Measurements from ENCODE around the gene RBM20.
"Not testable (repeated sequence)": the region's sequence is repeated elsewhere in the genome, so short reads cannot be mapped to it uniquely, and the experiment has no call there.

The RBM20 gene

DNA sequence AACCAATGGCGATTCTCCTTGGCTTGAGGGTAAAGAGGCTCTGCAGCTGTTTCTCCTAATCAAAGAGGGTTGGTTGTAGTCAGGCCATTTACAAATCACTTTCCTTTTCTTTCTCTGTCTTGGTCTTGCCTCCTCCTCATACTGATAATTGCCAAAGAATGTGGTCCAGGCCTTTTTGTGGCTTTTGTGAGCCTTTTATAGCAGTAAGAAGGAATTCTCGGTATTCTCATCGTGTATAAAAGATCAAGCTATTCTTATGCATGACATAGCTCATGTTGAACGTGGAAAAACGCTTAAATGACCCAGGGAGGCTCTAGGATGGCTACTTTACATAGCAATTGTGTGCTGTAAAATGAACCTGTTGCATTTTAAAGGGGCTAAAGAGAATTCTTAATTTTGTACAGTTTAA, 62.6 kb downstream of the RBM20 start:
- DNase-seq, result no peak

DNA sequence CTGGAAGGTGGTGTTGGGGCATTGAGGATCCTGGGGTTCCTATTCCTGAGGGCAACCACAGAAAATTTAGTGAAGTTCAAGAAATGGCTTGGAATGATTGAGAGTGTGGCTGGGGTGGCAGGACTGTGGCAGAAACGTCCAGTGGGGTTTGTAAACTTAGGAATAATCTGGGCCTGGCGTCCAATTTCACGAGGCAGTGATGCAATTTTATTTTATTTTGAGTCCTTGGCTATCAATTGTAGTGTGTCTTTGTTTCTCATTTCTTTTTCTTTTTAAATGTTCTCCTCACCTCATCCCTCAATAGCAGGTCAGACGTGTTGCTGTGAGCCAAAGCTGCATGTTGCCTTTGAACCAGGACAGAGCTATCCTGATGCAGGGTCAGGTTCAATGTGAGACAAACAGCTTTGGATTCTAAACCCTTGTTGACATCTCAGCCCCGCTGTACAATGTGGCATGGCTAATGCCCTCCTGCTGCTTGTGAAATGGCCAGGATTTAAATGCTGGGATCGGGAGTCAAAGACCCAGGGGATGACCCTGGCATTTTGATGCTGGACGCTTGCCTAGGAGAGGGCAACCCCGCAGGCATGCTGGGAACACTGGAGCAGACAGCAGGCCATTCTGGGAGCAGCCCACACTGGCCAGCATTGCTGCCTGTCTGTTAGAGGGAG, 64.8 kb downstream of the RBM20 start:
- no peak for DNase-seq

DNA sequence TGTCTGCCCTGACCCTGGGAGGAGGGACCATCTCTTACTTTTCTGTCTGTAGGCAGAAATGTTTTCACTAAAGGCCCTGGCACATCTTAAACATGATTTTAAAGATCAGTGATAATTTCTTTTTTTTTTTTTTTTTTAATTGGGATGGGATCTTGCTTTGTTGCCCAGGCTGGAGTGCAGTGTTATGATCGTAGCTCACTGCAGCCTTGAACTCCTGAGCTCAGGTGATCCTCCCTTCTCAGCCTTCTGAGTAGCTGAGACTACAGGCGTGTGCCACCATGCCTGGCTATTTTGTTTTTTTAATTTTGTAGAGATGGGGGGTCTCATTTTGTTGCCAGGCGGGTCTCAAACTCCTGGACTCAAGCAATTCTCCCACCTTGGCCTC, 65.3 kb downstream of the RBM20 start:
- DNase-seq, result no peak

DNA sequence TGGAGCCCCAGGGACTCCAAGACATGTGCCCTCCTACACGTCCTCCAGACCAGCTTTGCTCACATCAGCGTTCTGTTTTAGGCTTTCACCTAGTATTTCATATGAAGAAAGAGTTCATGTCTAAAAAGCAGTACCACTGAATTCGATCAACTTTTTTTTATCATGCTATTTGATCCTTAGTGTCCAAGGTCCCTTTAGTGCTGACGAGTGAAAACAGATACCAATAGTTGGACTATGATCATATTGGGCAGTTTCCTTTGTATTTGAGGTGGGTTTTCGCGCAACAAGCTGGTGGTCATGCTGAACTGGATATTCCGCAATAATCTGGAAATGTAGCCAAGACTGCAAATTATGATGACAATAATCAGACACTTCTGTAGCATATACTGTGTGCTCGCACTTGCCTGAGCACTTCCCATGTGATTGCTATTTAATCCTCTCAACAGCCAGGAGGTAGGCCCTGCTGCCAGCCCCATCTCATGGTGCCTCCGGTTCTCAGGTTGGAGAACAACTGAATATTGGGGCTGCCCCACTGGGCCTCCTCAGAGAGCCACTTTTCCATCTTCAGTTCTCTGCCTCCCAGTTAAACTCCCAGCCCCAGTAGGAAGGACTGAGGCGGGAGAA, 65.9 kb downstream of the RBM20 start:
- DNase-seq, result no peak

DNA sequence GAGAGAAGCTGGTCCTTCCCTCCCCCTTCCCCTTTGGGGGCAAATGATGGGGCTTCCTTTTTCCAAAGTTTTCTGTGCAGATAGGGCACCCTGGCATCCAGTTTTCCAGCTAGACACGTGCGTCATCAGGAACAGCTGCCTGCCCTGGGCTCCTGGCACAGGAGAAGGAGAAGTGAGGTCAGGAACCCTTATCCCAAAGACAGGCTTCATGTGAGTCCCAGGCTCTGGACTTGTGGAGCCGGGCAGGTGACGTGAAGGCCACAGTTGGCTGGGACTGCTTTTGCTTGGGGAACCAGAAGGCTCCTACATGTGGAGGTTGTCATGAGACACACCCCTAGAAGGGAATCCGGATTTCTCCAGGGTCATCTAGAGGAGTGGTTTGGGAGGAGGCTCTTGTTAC, 66.5 kb downstream of the RBM20 start:
- DNase-seq, result no peak

DNA sequence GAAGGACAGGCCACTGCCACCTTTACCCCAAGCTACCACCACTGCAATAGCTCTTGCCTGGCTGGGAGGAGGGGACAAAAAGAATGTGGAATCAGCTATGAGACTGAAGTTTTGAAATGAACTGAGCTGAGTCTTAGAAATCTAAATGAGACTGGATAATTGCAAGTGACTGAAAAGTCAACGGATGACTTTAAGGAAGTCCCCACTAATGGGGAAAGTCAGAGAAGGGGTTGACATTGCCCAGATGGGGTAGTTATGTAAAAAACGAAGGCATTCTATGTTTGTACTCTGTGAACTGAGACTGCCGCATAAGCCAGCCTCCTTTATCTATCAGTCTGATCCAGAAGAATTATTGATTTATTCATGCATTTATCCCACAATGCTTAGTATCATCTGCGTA, 67.2 kb downstream of the RBM20 start:
- DNase-seq, result no peak

DNA sequence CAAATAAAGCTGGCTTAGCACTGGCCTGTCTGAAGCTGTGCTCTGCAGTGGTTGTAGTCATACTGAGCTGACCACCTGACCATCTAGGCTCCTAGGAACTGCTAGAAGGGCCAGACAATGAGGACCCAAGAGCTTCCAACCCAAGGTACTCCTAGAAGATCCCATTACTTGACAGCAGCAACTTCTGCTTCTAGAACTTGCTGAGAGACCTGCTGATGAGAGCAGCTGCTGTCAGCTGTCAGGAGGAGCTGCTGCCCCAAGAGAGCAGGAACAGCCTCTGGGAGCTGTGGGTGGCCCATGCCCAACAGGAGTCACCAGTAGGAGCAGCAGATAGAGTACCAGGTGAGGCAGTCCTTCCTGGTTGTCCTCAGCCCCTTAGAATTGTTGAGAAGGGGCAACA, 70.2 kb downstream of the RBM20 start:
- DNase-seq, result no peak

DNA sequence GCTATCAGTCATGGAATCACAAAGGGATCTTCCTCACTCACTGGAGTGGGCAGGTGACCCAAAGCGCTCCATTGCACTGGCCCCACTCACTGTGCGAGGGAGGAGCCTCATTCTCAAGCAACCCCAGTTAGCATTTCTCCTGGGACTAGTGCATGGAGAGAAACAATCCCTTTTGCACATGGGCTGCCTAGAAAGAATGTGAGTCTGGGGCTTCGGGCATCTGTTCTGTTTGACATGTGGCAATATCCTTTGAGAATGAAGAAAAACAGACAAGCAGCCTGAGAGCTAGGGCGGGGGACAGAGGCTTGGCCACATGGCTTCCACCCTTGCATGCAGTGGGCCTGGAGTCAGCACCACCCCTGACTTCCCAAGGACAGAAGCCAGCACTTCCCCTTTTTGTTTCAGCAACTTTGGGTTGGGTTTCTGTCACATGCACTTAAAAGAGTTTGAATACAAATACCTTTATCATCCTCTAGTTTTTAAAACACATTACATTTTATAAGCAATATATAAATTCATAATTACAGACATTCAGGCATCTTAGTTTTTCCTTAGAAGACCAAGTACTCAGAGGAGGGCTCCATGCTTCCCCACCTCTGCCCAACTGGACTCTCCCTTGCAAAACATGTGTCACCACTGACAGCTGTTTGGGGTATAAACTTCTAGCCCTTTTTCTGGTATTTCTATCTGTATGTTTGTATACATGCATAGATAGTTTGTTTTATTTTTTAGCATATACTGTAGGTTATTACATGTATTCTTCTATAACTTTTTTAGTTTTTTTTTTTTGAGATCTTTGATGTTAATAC, 73.8 kb downstream of the RBM20 start:
- DNase-seq, result peak; percentile 74

DNA sequence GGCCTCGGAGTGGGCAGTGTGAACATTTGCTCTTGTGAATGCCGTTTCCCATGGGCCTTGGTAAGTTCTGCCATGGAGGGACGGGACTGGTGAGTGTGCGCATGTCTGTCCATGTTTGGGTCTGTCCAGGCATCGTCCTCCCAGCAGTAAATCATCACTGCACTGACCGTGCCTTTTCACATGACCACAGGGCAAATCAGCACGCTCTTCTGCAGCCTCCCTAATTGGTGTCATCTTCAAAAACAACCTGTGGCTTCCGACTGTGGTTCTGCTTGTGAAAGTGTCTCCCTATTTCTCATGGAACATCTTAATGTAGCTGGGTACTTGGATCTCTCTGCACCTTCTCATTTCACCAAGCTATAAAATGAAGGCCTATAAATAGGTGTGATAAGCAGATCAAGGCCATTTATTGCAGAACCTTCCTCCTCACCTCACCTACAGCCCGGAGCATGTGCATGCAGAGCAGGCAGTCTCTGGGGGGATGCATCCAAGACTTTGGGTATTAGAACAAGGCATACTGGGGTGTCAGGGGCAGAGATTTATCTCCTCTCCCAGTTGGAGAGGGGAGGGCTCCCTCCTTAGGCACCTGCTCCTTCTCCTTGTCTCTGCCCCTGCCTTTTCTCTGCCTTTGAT, 77.4 kb downstream of the RBM20 start:
- no peak for DNase-seq

DNA sequence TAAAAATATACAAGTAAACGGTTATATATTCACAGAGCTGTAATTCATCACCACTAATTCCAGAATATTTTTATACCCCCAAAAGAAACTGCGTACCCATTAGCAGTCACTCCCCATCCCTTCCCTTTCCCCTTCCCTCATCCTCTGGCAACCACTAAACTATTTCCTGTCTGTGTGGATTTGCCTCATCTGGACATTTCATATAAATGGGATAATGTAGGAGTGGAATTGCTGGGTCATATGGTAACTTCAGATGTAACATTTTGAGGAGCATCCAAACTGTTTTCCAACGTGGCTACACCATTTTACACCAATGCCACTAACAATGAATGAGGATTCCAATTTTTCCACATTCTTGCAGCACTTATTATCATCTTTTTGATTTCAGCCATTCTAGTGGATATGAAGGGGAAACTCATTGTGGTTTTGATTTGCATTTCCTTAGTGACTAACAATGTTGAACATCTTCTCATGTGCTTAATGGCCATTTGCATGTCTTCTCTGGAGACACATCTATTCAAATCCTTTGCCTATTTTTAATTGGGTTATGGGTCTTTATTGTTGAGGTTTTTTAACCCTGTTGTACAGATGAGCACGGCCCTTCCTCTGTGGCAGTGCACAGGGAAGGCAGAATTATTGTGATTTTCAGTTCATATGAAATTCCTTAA, 79.2 kb downstream of the RBM20 start:
- DNase-seq, result no peak

DNA sequence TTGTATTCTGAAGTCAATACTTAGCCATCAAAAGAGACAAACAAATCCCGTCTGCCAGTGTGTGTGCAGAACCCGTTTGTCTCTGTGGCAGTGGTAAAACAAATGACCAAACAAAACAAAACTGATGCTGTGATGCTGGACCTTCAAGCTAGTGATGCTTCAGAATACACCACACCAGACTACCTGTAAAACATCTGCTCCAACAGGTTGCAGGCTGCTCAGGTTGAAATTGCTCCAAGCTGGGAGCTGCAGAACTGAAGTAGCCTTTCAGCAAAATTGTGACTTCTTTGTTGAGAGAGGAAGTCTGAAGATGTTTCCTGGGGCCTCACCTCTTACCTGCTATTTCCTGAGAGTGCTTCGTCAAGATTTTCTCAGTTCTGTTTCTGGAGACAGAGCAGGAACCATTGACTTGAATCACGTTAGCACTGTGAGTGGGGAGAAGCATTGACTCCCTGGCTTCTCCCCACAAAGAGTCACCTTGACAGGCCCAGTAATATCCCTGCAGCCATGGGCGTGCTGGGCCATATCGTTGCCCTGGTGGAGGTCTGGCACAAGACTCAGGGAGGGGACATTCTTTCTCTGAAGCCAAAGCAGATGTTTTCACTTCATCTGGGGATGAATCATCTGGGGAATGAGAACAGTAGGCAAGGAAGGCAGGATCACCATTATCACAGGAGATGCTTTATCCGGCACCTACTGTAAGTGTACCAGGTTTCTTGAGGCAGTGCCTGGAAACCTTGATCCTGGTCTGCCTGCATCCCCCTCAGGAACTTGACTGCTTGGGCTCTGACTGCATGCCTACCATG, 80.2 kb downstream of the RBM20 start:
- no peak for DNase-seq

DNA sequence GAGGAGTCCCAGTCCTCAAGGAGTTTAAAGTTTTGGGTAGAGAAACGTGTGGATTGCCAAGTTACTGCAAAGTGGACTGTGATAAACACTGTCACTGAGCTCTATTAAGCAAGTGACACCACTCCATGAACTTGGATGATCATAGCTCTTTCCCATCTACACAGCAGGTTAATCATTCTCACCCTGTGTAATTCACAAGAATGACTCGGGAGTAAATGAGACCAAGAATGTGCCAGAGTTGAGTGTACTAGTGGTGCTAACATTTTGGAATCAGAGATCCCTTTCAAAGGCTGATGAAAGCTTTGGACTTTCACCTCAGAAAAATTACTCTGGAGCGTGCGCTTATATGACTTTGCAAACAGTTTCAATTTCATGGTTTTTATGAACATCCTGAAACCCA, 80.8 kb downstream of the RBM20 start:
- no peak for DNase-seq

DNA sequence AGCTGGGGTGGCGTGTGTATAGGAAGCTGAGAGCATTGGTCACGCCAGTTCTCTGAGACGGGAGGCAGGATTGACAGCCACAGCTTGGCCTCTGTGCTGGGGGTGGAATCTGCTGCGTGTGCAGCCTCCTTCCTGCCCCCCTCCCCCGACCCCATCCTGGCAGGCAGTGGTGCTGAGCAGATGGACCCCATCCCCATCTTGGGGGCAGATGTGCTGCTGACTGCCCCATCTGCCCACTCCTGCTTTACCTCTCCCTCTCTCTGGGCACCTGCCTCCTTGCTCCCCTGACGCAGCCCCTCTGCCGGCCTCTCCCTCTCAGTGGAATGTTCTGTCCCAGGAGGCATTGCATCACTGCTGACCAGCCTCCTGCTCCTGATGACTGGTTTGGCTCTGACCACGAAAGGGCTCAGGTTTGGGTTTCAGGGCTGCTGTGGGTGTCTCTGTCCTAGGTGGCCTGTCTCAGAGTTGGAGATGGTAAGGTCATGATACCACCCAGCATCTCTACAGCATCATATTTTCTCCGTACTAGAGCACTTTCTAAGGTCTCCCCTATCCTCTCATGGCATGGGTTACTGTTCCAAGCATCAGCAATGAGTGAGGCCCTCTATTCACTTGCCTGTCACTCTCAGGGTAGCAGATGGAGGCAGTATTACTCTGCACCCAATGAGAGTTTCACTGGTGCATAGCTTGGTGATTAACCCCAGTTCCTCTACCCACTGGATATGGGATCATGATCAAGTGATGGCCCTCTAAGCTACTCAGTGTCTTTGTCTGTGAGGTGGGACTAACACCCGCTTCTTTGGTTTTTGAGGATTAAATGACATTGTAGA, 81.9 kb downstream of the RBM20 start:
- no peak for DNase-seq

DNA sequence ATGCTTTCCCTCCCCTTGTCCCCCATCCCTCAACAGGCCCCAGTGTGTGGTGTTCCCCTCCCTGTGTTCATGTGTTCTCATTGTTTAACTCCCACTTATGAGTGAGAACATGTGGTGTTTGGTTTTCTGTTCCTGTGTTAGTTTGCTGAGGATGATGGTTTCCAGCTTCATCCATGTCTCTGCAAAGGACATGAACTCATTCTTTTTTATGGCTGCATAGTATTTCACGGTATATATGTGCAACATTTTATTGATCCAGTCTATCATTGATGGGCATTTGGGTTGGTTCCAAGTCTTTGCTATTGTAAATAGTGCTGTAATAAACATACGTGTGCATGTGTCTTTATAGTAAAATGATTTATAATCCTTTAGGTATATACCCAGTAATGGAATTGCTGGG, 83.6 kb downstream of the RBM20 start:
- DNase-seq, result not testable (repeated sequence)

DNA sequence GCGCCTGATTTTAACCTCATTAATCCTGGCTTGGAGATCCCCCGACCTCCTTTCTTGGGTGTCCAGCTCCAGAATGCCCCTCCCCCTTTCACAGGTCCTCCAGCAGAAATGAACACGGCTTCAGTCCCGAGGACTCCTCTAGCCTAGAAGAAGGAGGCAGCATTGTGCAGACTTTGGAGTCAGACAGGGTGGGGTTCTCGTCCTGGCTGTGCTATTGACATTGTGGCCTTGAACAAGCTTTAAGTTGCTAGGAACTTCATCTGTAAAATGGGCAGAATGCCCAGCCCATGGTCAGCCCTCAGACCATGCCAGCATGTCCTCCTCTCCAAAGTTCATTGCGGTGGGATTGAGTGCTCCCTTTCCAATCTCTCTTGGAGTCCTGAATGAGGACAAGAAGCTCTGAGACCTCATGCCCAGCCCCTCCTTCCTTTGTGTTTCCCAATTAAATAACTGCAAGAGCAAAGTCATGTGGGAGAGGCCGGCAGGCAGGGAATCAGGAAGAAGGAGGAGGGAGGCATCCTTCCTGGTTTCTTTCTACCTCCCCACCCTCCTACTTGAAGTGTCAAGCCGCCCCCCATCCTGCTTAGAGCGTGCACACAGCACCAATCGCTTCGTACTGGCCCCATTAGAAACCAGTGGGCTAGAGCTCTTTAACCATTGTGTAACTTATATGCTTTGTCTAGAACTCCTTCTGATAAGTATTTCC, 86.4 kb downstream of the RBM20 start:
- DNase-seq, result no peak

DNA sequence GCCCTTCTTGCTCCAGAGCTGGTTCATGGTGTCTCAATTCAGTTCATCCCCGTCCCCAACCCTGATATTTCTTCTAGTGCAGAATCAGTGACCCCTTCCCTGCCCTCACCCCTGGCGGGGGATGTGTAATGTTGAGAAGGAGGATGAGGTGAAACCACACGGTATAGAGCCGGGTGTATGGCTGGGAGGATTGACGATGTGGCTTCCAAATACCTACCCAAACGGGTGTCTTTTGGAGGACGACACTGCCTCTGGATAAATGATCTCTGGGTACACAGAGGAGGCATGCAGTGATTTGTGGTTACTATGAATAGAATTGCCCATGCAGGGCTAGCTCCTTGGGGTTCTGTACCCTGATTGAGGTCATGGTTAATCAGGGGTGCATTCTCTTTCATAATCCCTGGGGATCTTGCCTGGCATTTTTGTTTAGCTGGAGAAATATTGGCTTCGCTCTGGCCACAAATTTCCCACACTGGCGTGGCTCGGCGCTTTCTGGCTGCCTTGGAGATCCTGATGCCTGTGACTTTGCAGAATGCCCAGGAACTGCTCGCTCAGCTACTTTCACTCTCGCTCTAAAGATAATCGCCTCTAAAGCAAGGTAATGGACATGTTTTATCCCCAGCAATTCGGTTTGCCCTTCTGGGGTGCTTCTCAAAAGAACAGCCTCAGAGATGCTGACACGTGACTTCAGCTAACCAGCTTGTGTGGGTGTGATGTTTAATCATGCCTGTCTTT, 89.2 kb downstream of the RBM20 start:
- DNase-seq, result no peak

DNA sequence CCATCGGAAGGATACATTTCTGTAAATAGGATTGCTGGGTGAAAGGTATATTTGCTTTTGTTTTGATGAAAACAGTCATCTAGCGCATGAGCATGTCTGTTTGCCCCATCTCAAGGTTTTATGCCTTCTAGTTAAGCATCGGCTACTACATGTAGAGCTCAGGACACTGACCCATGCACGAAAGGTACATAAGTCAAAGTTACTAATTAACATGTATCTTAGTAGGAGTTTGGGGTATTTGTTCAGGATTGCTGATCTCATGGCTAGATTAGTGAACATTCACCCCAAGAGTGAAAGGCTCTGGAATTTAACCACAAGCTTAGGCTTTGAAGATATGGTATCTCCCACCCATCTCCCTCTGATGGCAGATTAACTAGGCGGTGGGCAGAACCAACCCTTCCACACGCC, 91.5 kb downstream of the RBM20 start:
- no peak for DNase-seq

DNA sequence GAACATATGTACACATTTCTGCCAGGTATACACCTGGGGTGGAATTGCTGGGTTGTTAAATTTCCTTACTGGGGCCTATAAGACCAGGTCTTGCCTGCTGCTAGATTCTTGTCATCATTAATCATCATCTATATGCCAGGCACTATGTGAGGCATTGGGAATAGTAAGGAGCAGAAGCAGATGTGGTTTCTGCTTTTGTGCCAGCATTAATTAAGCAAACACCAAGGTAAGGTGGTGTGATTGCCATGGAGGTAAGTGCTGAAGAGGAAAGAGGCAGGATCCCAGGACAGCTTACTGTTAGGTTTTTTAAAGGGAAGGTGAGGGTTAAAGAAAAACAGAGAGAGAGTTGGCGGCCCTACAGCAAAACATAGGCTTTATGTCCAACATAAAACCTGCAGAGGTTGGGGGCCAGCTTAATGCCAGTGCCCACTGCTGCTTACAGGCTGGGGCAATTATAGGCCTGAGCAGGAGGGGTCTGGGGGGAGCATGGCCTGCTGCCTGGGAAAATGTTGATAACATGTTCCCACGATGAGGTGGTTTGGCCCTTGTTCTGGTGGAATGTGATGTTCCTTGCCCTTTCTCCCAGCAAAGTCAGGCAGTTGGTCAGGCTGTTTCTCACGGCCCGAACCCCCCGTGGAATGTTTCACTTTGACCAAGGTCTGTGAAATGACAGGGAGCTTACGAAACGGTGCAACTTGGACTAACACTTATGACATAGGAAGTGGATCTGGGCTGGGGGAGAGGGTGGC, 93.9 kb downstream of the RBM20 start:
- DNase-seq, result no peak

DNA sequence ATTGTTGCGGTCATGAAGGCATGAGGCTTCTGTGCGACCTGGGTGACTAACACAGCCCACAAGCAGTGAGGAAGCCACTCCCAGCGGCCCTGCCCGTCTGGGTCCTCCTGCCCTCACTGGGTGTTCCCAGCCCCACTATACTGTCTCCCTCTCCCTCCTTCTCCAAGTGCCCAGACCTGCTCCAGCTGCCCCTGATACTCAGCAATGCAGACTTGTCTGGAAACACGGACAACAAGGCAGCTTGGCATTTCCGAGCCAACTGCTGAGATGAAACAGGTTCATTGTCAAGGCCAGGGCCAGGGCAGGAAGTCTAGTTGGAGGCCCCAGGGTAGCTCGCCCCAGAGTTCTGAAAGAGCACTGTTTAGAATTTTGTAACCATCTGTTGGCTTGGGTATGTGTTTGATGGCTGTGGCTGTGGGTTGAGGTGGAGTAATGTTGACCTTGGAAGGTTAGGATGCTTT, 95.7 kb downstream of the RBM20 start:
- peak; percentile 15 for DNase-seq

All from hematopoietic multipotent progenitor cell treated with erythropoietin and hydrocortisone succinate and interleukin-3 and kit ligand, for 6 days (in vitro differentiated cells).